Neuronal stem cell (in vitro differentiated cells): ENCODE measurements around the gene SND1.

Experiments used
- DNase-seq: peaks from one replicate; pipeline ENCODE4 v3.0.0-alpha.2; 2013; ENCODE audit warnings: low spot score
- H2AFZ ChIP-seq: one replicate; pipeline ENCODE4 v1.6.1; 2013; ENCODE audit warnings: mild to moderate bottlenecking, low read length, inconsistent platforms
- H2AK5ac ChIP-seq: 2 replicates; pipeline ENCODE4 v1.6.1; 2013; ENCODE audit warnings: low read depth, mild to moderate bottlenecking, inconsistent platforms, low read length, moderate library complexity, mixed read lengths
- H2BK120ac ChIP-seq: 2 replicates; pipeline ENCODE4 v1.6.1; 2013; ENCODE audit warnings: low read depth, mild to moderate bottlenecking, inconsistent platforms, low read length, moderate library complexity, mixed read lengths
- H2BK12ac ChIP-seq: one replicate; pipeline ENCODE4 v1.6.1; 2013; ENCODE audit warnings: low read length, inconsistent platforms
- H2BK15ac ChIP-seq: 2 replicates; pipeline ENCODE4 v1.6.1; 2013; ENCODE audit warnings: mild to moderate bottlenecking, low read length, inconsistent platforms, mixed read lengths
- H2BK5ac ChIP-seq: one replicate; pipeline ENCODE4 v1.6.1; 2013; ENCODE audit warnings: inconsistent platforms, mild to moderate bottlenecking, low read length, moderate library complexity
- H3K14ac ChIP-seq: one replicate; pipeline ENCODE4 v1.6.1; 2013; ENCODE audit warnings: low read length, inconsistent platforms
- H3K18ac ChIP-seq: 2 replicates; pipeline ENCODE4 v1.6.1; 2013; ENCODE audit warnings: low read length, inconsistent platforms
- H3K23ac ChIP-seq: 2 replicates; pipeline ENCODE4 v1.6.1; 2013; ENCODE audit warnings: low read depth, mild to moderate bottlenecking, mixed read lengths, low read length, inconsistent platforms; ENCODE audit not compliant: poor library complexity
- H3K27ac ChIP-seq: replicated peaks from 3 replicates; pipeline ENCODE4 v1.5.1; 2013; ENCODE audit warnings: low read length, inconsistent platforms
- H3K27me3 ChIP-seq, 3 experiments: 2 replicates each; pipeline ENCODE4 v1.6.1; 2013; ENCODE audit warnings: low read length in 3 of 3, mild to moderate bottlenecking in 2 of 3, inconsistent platforms in 1 of 3, low read depth in 1 of 3, mixed read lengths in 1 of 3, moderate library complexity in 1 of 3; ENCODE audit not compliant: control insufficient read depth in 3 of 3, insufficient read depth in 3 of 3
- H3K36me3 ChIP-seq, 2 donors: replicated peaks in 1 of 2; 2 replicates each; pipeline ENCODE4 v1.6.1; 2013; ENCODE audit warnings: low read length in 2 of 2; ENCODE audit not compliant: control insufficient read depth in 2 of 2, insufficient read depth in 2 of 2
- H3K4ac ChIP-seq: 2 replicates; pipeline ENCODE4 v1.6.1; 2013; ENCODE audit warnings: inconsistent platforms, mild to moderate bottlenecking, low read length, moderate library complexity
- H3K4me1 ChIP-seq, 2 donors: 1 replicate in 1 of 2; 2 replicates in 1 of 2; pipeline ENCODE4 v1.6.1; 2013; ENCODE audit warnings: low read length in 2 of 2, low read depth in 1 of 2; ENCODE audit not compliant: control insufficient read depth in 2 of 2, insufficient read depth in 1 of 2
- H3K4me2 ChIP-seq: one replicate; pipeline ENCODE4 v1.6.1; 2013; ENCODE audit warnings: mild to moderate bottlenecking, low read length, inconsistent platforms; ENCODE audit not compliant: insufficient read depth, poor library complexity, severe bottlenecking
- H3K4me3 ChIP-seq, 2 donors: 2 replicates each; pipeline ENCODE4 v1.5.1; 2013; ENCODE audit warnings: low read length in 2 of 2, mild to moderate bottlenecking in 2 of 2, inconsistent platforms in 1 of 2, moderate library complexity in 1 of 2
- H3K79me1 ChIP-seq: one replicate; pipeline ENCODE4 v1.6.1; 2013; ENCODE audit warnings: low read depth, mild to moderate bottlenecking, inconsistent platforms, low read length, moderate library complexity
- H3K9ac ChIP-seq: one replicate; pipeline ENCODE4 v1.6.1; 2013; ENCODE audit warnings: mild to moderate bottlenecking, low read depth, low read length, inconsistent platforms; ENCODE audit not compliant: poor library complexity
- H3K9me3 ChIP-seq, 2 donors: replicated peaks in 1 of 2; 2 replicates each; pipeline versions ENCODE3 to v1.6.1; 2013; ENCODE audit warnings: low read length in 2 of 2, mild to moderate bottlenecking in 2 of 2, inconsistent platforms in 1 of 2, low read depth in 1 of 2, mixed read lengths in 1 of 2, moderate library complexity in 1 of 2; ENCODE audit not compliant: control insufficient read depth in 2 of 2, insufficient read depth in 1 of 2
- H4K8ac ChIP-seq: one replicate; pipeline ENCODE4 v1.6.1; 2013; ENCODE audit warnings: low read depth, mild to moderate bottlenecking, inconsistent platforms, low read length, moderate library complexity
- H4K91ac ChIP-seq: one replicate; pipeline ENCODE4 v1.6.1; 2013; ENCODE audit warnings: low read length, low read depth, mild to moderate bottlenecking, inconsistent platforms; ENCODE audit not compliant: poor library complexity
- WGBS, 2 donors: extraction: QIAGEN DNeasy Blood & Tissue Kit; methylation state at CpG; one replicate each; pipeline ENCODE4 v1.1.7; 2013; ENCODE audit warnings: missing lambda C conversion rate in 2 of 2, mixed read lengths in 1 of 2; ENCODE audit not compliant: insufficient read length in 2 of 2, insufficient replicate concordance in 1 of 2; ENCODE audit errors: extremely low coverage in 2 of 2; 5-methylcytosine and 5-hydroxymethylcytosine counted together

Gene SND1

GRCh38 chr7:127905491-127906330 lies 253.7 kb downstream of the SND1 start:
- Histone ChIP-seq H2BK12ac (no peak overlapping the region), H2AK5ac (no peak overlapping the region)

GRCh38 chr7:127907110-127908040 lies 255.4 kb downstream of the SND1 start:
- peaks cover 7 to 11% of the 10 kb centered on the region in 2 donors for H3K4me1 ChIP-seq
- no peak overlapping the region for H2AK5ac ChIP-seq
- peaks cover 0 to 7% of the 10 kb centered on the region in 2 donors for H3K36me3 ChIP-seq
- no peak overlapping the region for H4K91ac ChIP-seq
- no peak overlapping the region for H3K27ac ChIP-seq
- no peak overlapping the region for H4K8ac ChIP-seq
- no peak overlapping the region for H2BK15ac ChIP-seq
- no peak overlapping the region for H2BK120ac ChIP-seq
- no peak overlapping the region for H3K4me2 ChIP-seq
- no peaks in the 10 kb centered on the region for H3K27me3 ChIP-seq
- H3K18ac ChIP-seq: no peak overlapping the region
- no peak for DNase-seq
- no peak overlapping the region for H3K9ac ChIP-seq
- H2BK5ac ChIP-seq: no peak overlapping the region
- no peak overlapping the region for H3K23ac ChIP-seq
- H3K79me1 ChIP-seq: no peaks in the 10 kb centered on the region
- WGBS, 2 donors: no CpG with 5 or more reads among the region's 6 CpGs
- H2BK12ac ChIP-seq: no peak overlapping the region
- H3K4ac ChIP-seq: no peak overlapping the region
- no peak overlapping the region for H3K14ac ChIP-seq
- no peaks in the 10 kb centered on the region for H3K9me3 ChIP-seq
- H2AFZ ChIP-seq: no peak overlapping the region
- H3K4me3 ChIP-seq: no peak overlapping the region

More at GRCh38 chr7:127905491-127906330, 253.7 kb downstream of the SND1 start:
- Histone ChIP-seq H4K91ac (no peak overlapping the region), H3K36me3 (peaks cover 0 to 6% of the 10 kb centered on the region in 2 donors), H3K9ac (no peak overlapping the region), H2BK15ac (no peak overlapping the region), H3K4ac (no peak overlapping the region), H3K9me3 (no peaks in the 10 kb centered on the region), H2BK120ac (no peak overlapping the region), H3K14ac (no peak overlapping the region), H3K4me1 (peaks cover 16 to 17% of the 10 kb centered on the region in 2 donors), H3K27me3 (no peaks in the 10 kb centered on the region), H4K8ac (no peak overlapping the region), H3K4me3 (no peak overlapping the region), H3K4me2 (no peak overlapping the region), H3K23ac (no peak overlapping the region), H3K18ac (no peak overlapping the region), H3K79me1 (no peaks in the 10 kb centered on the region), H2AFZ (no peak overlapping the region), H2BK5ac (no peak overlapping the region), H3K27ac (no peak overlapping the region)
- no peak for DNase-seq
- WGBS, 2 donors: no CpG with 5 or more reads among the region's 2 CpGs

GRCh38 chr7:127908430-127909258 lies 256.6 kb downstream of the SND1 start:
- Histone ChIP-seq H3K23ac (no peak overlapping the region), H3K9ac (no peak overlapping the region), H3K18ac (no peak overlapping the region), H4K91ac (no peak overlapping the region), H3K9me3 (no peaks in the 10 kb centered on the region), H3K27ac (no peak overlapping the region), H3K4me1 (peaks cover 7 to 8% of the 10 kb centered on the region in 2 donors), H3K79me1 (no peaks in the 10 kb centered on the region), H3K4me2 (no peak overlapping the region), H3K4me3 (no peak overlapping the region), H3K27me3 (no peaks in the 10 kb centered on the region), H3K14ac (no peak overlapping the region), H2BK12ac (no peak overlapping the region), H2BK120ac (no peak overlapping the region), H2BK15ac (no peak overlapping the region), H2AFZ (no peak overlapping the region), H4K8ac (no peak overlapping the region), H3K36me3 (peaks cover 0 to 7% of the 10 kb centered on the region in 2 donors), H2AK5ac (no peak overlapping the region), H2BK5ac (no peak overlapping the region), H3K4ac (no peak overlapping the region)
- no CpG with 5 or more reads among the region's 4 CpGs for WGBS, 2 donors
- no peak for DNase-seq
